Gastroesophageal sphincter (tissue), 3 donors: ENCODE data around the gene RPGR.

ENCODE experiments used
- POLR2A ChIP-seq, 2 donors: fragments of 450-650 bp; IDR thresholded peaks; one replicate each; pipeline ENCODE4 v1.6.1; 2017; ENCODE audit warnings: antibody characterized with exemption in 2 of 2, mild to moderate bottlenecking in 2 of 2, moderate library complexity in 1 of 2
- TF ChIP-seq, protein P1 (sequence below), 4 experiments: fragments of 200-600 bp in 2 of 4; fragments of 450-650 bp in 2 of 4; sonication (generic) in 1 of 4; IDR thresholded peaks; one replicate each; pipeline ENCODE4 v1.5.1; 2017 to 2019; ENCODE audit warnings: antibody characterized with exemption in 4 of 4, mild to moderate bottlenecking in 2 of 4, moderate library complexity in 2 of 4

- TF ChIP-seq, protein P1, sequence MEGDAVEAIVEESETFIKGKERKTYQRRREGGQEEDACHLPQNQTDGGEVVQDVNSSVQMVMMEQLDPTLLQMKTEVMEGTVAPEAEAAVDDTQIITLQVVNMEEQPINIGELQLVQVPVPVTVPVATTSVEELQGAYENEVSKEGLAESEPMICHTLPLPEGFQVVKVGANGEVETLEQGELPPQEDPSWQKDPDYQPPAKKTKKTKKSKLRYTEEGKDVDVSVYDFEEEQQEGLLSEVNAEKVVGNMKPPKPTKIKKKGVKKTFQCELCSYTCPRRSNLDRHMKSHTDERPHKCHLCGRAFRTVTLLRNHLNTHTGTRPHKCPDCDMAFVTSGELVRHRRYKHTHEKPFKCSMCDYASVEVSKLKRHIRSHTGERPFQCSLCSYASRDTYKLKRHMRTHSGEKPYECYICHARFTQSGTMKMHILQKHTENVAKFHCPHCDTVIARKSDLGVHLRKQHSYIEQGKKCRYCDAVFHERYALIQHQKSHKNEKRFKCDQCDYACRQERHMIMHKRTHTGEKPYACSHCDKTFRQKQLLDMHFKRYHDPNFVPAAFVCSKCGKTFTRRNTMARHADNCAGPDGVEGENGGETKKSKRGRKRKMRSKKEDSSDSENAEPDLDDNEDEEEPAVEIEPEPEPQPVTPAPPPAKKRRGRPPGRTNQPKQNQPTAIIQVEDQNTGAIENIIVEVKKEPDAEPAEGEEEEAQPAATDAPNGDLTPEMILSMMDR (IDR thresholded peaks at IDR 0.05), result no peak
- no peak for TF ChIP-seq POLR2A (IDR thresholded peaks at IDR 0.05)
Observed at GRCh38 chrX:38376747-38377146, 49.4 kb upstream of the RPGR start.
